Mesendoderm (in vitro differentiated cells): ENCODE data around the gene JPH3.
"Not testable (repeated sequence)": the region's sequence is repeated elsewhere in the genome, so short reads cannot be mapped to it uniquely, and the experiment has no call there.

Experiments
- DNase-seq: peaks from one replicate; pipeline ENCODE4 v3.0.0; 2013
- H2AK5ac ChIP-seq: 2 replicates; pipeline ENCODE4 v1.6.1; 2013; ENCODE audit warnings: low read length, inconsistent platforms
- H2BK120ac ChIP-seq: 2 replicates; pipeline ENCODE4 v1.6.1; 2013; ENCODE audit warnings: low read depth, mild to moderate bottlenecking, low read length, moderate library complexity, mixed read lengths
- H2BK15ac ChIP-seq: replicated peaks from 2 replicates; pipeline ENCODE4 v1.6.1; 2013; ENCODE audit warnings: low read depth, mild to moderate bottlenecking, moderate library complexity
- H2BK5ac ChIP-seq: 2 replicates; pipeline ENCODE4 v1.6.1; 2013; ENCODE audit warnings: low read length, inconsistent platforms
- H3K18ac ChIP-seq: 2 replicates; pipeline ENCODE4 v1.6.1; 2013; ENCODE audit warnings: mild to moderate bottlenecking, low read length, mixed read lengths
- H3K23ac ChIP-seq: one replicate; pipeline ENCODE4 v1.6.1; 2013; ENCODE audit warnings: low read length
- H3K27ac ChIP-seq: 2 replicates; pipeline ENCODE4 v1.5.1; 2013; ENCODE audit warnings: low read depth, mild to moderate bottlenecking, inconsistent platforms, low read length, moderate library complexity
- H3K27me3 ChIP-seq: 2 replicates; pipeline ENCODE4 v1.6.1; 2013; ENCODE audit warnings: low read length, control low read depth, mild to moderate bottlenecking, inconsistent platforms; ENCODE audit not compliant: insufficient read depth, poor library complexity
- H3K36me3 ChIP-seq: 2 replicates; pipeline ENCODE4 v1.6.1; 2013; ENCODE audit warnings: low read length, inconsistent platforms; ENCODE audit not compliant: control insufficient read depth, insufficient read depth
- H3K4ac ChIP-seq: one replicate; pipeline ENCODE4 v1.6.1; 2013; ENCODE audit warnings: low read depth, mild to moderate bottlenecking, low read length, moderate library complexity
- H3K4me1 ChIP-seq: 2 replicates; pipeline ENCODE4 v1.6.1; 2013; ENCODE audit warnings: low read depth, low read length, inconsistent platforms; ENCODE audit not compliant: control insufficient read depth
- H3K4me2 ChIP-seq: 2 replicates; pipeline ENCODE4 v1.6.1; 2013; ENCODE audit warnings: low read length
- H3K4me3 ChIP-seq: 2 replicates; pipeline ENCODE4 v1.5.1; 2013; ENCODE audit warnings: mild to moderate bottlenecking, low read length
- H3K56ac ChIP-seq: one replicate; pipeline ENCODE4 v1.6.1; 2013; ENCODE audit warnings: low read length
- H3K79me1 ChIP-seq: 2 replicates; pipeline ENCODE4 v1.6.1; 2013; ENCODE audit warnings: low read length, inconsistent platforms
- H3K79me2 ChIP-seq: 2 replicates; pipeline ENCODE4 v1.6.1; 2013; ENCODE audit warnings: mild to moderate bottlenecking, low read length; ENCODE audit not compliant: control insufficient read depth, insufficient read depth
- H3K9ac ChIP-seq: 2 replicates; pipeline ENCODE4 v1.6.1; 2013; ENCODE audit warnings: low read length, inconsistent platforms
- H4K5ac ChIP-seq: one replicate; pipeline ENCODE4 v1.6.1; 2013; ENCODE audit warnings: low read length
- H4K8ac ChIP-seq: one replicate; pipeline ENCODE4 v1.6.1; 2013; ENCODE audit warnings: low read depth, mild to moderate bottlenecking, control low read depth, low read length, moderate library complexity
- WGBS: extraction: QIAGEN DNeasy Blood & Tissue Kit; methylation state at CpG from one replicate; pipeline ENCODE4 v1.1.7; 2013; ENCODE audit warnings: low lambda C conversion rate, missing lambda C conversion rate; ENCODE audit not compliant: insufficient coverage; ENCODE audit errors: extremely low coverage; 5-methylcytosine and 5-hydroxymethylcytosine counted together

Gene JPH3

DNA sequence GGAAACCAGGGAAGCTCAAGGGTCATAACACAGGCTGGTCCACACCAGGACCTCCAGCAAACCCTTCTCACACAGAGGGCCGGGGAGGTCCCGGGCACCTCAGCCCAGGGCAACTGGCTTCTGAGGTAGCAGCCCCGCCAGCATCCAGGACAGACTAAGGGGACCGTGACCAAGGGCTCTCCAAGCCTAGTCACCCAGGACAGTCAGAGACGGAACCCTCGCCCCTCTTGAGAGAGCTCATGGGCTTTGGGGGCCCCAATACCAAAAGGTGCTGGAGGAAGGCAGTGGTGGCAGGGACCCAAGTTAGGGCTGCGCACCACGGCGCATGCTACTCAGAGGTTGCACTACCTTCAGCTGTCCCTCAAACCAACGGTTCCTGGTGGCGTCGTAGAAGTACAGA, 108.6 kb downstream of the JPH3 start:
- Histone ChIP-seq H2AK5ac (no peak overlapping the region), H3K4me1 (no peaks in the 10 kb centered on the region), H3K23ac (no peak overlapping the region), H2BK15ac (no peak overlapping the region), H3K79me1 (no peaks in the 10 kb centered on the region), H3K4me2 (no peak overlapping the region), H2BK120ac (no peak overlapping the region), H3K18ac (no peak overlapping the region), H4K8ac (no peak overlapping the region), H4K5ac (no peak overlapping the region), H3K9ac (no peak overlapping the region), H3K4ac (no peak overlapping the region), H3K27ac (no peak overlapping the region), H3K36me3 (no peaks in the 10 kb centered on the region), H2BK5ac (no peak overlapping the region), H3K4me3 (no peak overlapping the region), H3K56ac (no peak overlapping the region), H3K27me3 (no peaks in the 10 kb centered on the region), H3K79me2 (no peaks in the 10 kb centered on the region)
- WGBS = no CpG with 5 or more reads among the region's 12 CpGs
- DNase-seq = no peak

DNA sequence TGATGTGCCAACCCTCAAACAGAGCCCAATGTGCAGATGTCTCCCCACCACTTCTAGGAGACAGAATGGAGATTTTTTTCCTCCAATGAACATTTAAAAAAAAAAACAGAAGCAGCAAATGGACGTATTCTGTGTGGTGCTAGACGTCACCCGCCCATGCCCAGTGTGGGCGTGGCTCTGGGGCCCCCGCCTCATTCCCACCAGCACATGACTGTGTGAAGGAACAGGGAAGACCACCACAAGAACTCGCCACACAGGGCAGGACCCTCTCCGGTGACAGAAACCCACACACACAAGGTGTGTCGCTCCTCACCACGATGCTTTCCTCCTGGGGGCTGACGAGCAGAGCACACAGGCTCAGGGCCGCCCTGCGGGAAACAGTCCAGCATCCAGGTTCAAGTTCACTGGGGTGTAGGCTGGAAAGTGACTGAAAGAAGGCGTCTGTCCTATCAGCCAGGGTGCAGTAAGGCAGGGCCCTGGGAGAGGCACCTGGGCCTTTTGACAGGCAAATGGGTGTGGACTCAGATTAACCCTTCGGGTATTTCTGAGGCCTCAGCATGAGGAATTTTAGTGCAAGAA, 110.0 kb downstream of the JPH3 start:
- Histone ChIP-seq H3K4me2 (no peak overlapping the region), H3K27ac (no peak overlapping the region), H3K27me3 (no peaks in the 10 kb centered on the region), H2BK5ac (no peak overlapping the region), H4K5ac (no peak overlapping the region), H3K4ac (no peak overlapping the region), H2BK120ac (no peak overlapping the region), H3K79me1 (no peaks in the 10 kb centered on the region), H2AK5ac (no peak overlapping the region), H3K4me3 (no peak overlapping the region), H3K4me1 (no peaks in the 10 kb centered on the region), H3K79me2 (no peaks in the 10 kb centered on the region), H3K23ac (no peak overlapping the region), H3K18ac (no peak overlapping the region), H3K36me3 (no peaks in the 10 kb centered on the region), H3K56ac (no peak overlapping the region), H2BK15ac (no peak overlapping the region), H4K8ac (no peak overlapping the region), H3K9ac (no peak overlapping the region)
- WGBS = no CpG with 5 or more reads among the region's 14 CpGs
- DNase-seq = no peak

DNA sequence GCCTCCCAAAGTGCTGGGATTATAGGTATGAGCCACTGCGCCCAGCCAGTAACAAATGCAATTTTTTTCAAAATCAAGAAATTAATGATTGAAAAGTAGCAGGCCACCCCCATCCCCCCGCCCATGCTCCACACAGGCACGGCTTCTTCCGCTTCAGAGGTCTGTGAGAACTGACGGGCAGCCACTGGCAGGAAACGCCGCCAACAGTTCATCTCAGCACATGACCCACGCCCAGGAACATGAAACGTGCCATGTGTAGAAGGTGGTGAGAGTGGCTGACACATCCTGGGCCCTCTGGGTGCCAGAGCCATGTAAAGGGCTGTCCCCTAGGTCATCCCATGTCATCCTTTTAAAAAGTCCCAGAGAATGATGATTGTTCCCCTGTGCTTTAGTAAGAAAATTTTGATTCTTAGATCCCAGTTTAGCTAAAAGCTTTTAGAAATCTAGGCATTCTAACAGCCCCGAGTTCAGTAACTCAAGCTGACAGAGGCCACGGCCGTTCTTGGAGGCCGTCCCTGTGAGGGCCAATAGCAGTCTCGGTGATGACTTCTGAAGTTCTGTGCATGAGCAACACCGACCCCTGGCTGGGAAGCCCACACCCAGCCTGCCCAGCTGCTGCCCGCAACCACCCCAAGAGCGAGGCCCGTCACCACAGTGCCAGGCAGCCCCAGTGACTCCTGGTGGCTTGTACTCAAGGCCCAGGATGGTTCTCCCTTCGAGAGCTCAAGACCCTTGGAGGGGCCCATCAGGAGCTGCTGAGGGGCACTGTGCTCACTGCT, 111.3 kb downstream of the JPH3 start:
- no peak overlapping the region for H4K8ac ChIP-seq
- DNase-seq = no peak
- no peak overlapping the region for H3K4me3 ChIP-seq
- no peak overlapping the region for H2AK5ac ChIP-seq
- H3K56ac ChIP-seq = no peak overlapping the region
- H3K9ac ChIP-seq = no peak overlapping the region
- no peak overlapping the region for H2BK15ac ChIP-seq
- H3K79me2 ChIP-seq = no peaks in the 10 kb centered on the region
- WGBS = no CpG with 5 or more reads among the region's 19 CpGs
- no peak overlapping the region for H3K4me2 ChIP-seq
- no peaks in the 10 kb centered on the region for H3K79me1 ChIP-seq
- no peaks in the 10 kb centered on the region for H3K27me3 ChIP-seq
- no peak overlapping the region for H3K18ac ChIP-seq
- H4K5ac ChIP-seq = no peak overlapping the region
- H3K23ac ChIP-seq = no peak overlapping the region
- no peaks in the 10 kb centered on the region for H3K4me1 ChIP-seq
- no peak overlapping the region for H2BK120ac ChIP-seq
- H2BK5ac ChIP-seq = no peak overlapping the region
- peaks cover 2% of the 10 kb centered on the region for H3K36me3 ChIP-seq
- no peak overlapping the region for H3K4ac ChIP-seq
- no peak overlapping the region for H3K27ac ChIP-seq

DNA sequence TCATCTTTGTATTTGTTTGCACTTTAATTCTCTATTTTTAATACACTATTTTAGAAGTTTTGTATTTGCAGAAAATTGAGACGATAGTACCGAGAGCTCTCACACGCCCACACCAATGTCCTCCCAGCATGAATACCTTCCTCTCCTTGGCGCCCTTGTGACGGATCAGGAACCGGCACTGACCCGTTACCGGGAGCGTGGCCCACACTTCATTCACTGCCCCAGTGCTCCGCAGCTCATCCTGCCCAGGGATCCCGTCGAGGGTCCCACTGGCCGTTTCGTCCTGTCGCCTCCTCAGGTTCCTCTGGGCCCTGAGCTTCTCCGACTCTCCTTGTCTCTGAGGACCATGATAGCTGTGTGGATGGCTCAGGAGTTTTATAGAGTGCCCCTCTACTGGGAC, 112.9 kb downstream of the JPH3 start:
- Histone ChIP-seq H3K23ac (no peak overlapping the region), H2BK15ac (no peak overlapping the region), H3K18ac (no peak overlapping the region), H3K36me3 (peaks cover 2% of the 10 kb centered on the region), H3K79me2 (no peaks in the 10 kb centered on the region), H3K9ac (no peak overlapping the region), H3K4ac (no peak overlapping the region), H2BK120ac (no peak overlapping the region), H3K56ac (no peak overlapping the region), H3K27ac (no peak overlapping the region), H3K4me2 (no peak overlapping the region), H3K4me1 (no peaks in the 10 kb centered on the region), H2AK5ac (no peak overlapping the region), H3K79me1 (no peaks in the 10 kb centered on the region), H4K5ac (no peak overlapping the region), H2BK5ac (no peak overlapping the region), H3K4me3 (no peak overlapping the region), H3K27me3 (no peaks in the 10 kb centered on the region), H4K8ac (no peak overlapping the region)
- no CpG with 5 or more reads among the region's 16 CpGs for WGBS
- no peak for DNase-seq

DNA sequence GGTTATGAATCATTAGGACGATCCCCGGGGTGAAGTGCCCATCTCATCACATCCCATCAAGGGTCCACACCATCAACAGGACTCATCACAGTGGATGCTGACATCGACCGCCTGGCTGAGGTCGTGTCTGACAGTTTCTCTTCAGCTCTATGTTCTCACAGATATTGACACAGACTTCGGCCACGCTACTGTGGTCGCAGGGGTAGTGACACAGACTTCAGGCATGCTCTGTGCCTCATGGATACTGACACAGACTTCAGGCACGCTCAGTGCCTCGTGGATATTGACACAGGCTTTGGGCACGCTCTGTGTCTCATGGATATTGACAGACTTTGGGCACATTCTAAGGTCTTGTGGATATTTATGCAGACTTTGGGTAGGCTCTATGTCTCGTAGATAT, 113.3 kb downstream of the JPH3 start:
- no peak overlapping the region for H3K4me2 ChIP-seq
- H3K4me1 ChIP-seq = no peaks in the 10 kb centered on the region
- no peak overlapping the region for H3K27ac ChIP-seq
- H3K4me3 ChIP-seq = no peak overlapping the region
- H2BK120ac ChIP-seq = no peak overlapping the region
- DNase-seq = no peak
- H2AK5ac ChIP-seq = no peak overlapping the region
- H3K27me3 ChIP-seq = no peaks in the 10 kb centered on the region
- no peak overlapping the region for H4K8ac ChIP-seq
- H3K4ac ChIP-seq = no peak overlapping the region
- H3K36me3 ChIP-seq = peaks cover 2% of the 10 kb centered on the region
- no CpG with 5 or more reads among the region's 12 CpGs for WGBS
- no peak overlapping the region for H4K5ac ChIP-seq
- H3K23ac ChIP-seq = no peak overlapping the region
- no peak overlapping the region for H2BK15ac ChIP-seq
- H3K79me1 ChIP-seq = no peaks in the 10 kb centered on the region
- no peaks in the 10 kb centered on the region for H3K79me2 ChIP-seq
- H3K9ac ChIP-seq = no peak overlapping the region
- H3K56ac ChIP-seq = no peak overlapping the region
- H2BK5ac ChIP-seq = no peak overlapping the region
- no peak overlapping the region for H3K18ac ChIP-seq

DNA sequence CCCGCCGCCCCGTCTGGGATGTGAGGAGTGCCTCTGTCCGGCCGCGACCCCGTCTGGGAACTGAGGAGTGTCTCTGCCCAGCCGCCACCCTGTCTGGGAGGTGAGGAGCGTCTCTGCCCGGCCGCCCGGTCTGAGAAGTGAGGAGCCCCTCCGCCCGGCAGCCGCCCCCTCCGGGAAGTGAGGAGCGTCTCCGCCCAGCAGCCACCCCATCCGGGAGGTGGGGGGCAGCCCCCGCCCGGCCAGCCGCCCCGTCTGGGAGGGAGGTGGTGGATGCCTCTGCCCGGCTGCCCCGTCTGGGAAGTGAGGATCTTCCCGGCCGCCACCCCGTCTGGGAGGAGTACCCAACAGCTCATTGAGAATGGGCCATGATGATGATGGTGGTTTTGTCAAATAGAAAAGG, 116.5 kb downstream of the JPH3 start:
- H2BK120ac ChIP-seq, H3K4ac ChIP-seq, H2BK15ac ChIP-seq, H3K27me3 ChIP-seq, H3K4me3 ChIP-seq, H3K79me2 ChIP-seq, DNase-seq, H3K79me1 ChIP-seq, H2AK5ac ChIP-seq, H3K4me1 ChIP-seq, H4K5ac ChIP-seq, H3K18ac ChIP-seq, H2BK5ac ChIP-seq, H3K27ac ChIP-seq, H3K23ac ChIP-seq, H3K36me3 ChIP-seq, H3K4me2 ChIP-seq, H3K56ac ChIP-seq, H3K9ac ChIP-seq, H4K8ac ChIP-seq: not testable (repeated sequence)
- no CpG with 5 or more reads among the region's 28 CpGs for WGBS
